ENCODE data around the gene PPP1R27. TPM values are rescaled to one million over a fixed set of nuclear protein-coding genes. Genes with fewer than 3 reads are reported as not detected.

Gene PPP1R27
- total and polyA plus RNA-seq, 9 of the 15 experiments (the other 6 are each of a cell fraction or from before 2014, with no cell fraction given) = 0.29 to 6.9 (median 1.5) TPM; not detected in 2

DNA sequence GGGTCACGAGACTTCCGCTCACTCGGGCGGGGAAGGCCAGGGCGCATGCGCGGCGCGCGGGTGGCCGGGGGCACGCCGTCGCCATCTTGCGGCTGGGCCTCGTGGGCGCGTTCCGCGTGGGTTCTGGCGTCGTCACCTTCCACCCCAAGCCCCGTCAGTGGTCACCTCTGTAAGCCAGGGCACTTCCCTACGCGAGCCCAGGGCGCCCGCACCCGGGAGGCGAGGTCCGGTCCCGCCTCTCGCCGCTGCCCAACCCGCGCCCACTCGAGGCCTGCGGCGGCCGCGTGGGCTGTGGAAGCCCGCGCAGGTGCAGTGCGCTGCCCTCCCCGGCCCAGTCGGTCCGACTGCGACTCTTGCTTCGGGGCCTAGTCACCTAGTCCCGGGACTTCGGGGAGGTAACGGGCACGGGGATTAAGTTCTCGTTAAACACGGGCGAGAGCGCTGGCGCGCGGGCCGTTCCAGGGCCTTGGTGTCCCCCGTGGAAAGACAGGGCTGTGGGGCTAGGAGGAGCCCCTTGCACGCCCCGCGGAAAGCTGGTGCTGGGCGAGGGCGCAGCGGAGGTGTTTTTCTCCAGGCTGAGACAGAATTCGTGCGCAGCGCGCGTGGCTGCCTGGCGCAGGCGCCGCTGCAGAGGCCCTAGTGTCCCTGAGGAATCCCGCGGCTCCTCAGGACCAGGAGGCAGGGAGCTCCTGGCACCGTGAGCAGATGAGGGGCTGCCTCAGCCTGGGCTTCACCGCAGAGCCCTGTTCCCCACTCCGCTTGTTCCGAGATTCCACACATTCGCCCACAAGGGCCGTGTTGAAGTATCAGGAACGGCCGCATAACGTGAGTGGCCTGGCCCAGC is 36.8 kb upstream of the PPP1R27 start (continued):
- TF ChIP-seq, protein P1, sequence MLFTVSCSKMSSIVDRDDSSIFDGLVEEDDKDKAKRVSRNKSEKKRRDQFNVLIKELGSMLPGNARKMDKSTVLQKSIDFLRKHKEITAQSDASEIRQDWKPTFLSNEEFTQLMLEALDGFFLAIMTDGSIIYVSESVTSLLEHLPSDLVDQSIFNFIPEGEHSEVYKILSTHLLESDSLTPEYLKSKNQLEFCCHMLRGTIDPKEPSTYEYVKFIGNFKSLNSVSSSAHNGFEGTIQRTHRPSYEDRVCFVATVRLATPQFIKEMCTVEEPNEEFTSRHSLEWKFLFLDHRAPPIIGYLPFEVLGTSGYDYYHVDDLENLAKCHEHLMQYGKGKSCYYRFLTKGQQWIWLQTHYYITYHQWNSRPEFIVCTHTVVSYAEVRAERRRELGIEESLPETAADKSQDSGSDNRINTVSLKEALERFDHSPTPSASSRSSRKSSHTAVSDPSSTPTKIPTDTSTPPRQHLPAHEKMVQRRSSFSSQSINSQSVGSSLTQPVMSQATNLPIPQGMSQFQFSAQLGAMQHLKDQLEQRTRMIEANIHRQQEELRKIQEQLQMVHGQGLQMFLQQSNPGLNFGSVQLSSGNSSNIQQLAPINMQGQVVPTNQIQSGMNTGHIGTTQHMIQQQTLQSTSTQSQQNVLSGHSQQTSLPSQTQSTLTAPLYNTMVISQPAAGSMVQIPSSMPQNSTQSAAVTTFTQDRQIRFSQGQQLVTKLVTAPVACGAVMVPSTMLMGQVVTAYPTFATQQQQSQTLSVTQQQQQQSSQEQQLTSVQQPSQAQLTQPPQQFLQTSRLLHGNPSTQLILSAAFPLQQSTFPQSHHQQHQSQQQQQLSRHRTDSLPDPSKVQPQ (CRISPR knock-in tag; IDR thresholded peaks at IDR 0.05; ENCODE audit: borderline replicate concordance) = no peak
- peak; percentile 64; the same call in 1 of the 2 replicates for TF ChIP-seq HNRNPL (IDR thresholded peaks at IDR 0.05; ENCODE audit: low read depth, low read length)
- TF ChIP-seq ZNF274 (IDR thresholded peaks at IDR 0.05; ENCODE audit: borderline replicate concordance, low read depth, low read length) = peak; percentile 44; the same call in 1 of the 2 replicates
- TF ChIP-seq, protein P2, sequence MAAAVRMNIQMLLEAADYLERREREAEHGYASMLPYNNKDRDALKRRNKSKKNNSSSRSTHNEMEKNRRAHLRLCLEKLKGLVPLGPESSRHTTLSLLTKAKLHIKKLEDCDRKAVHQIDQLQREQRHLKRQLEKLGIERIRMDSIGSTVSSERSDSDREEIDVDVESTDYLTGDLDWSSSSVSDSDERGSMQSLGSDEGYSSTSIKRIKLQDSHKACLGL (CRISPR knock-in tag; IDR thresholded peaks at IDR 0.05; ENCODE audit: borderline replicate concordance, poor library complexity, severe bottlenecking) = peak; percentile 75
- TF ChIP-seq, protein P3, sequence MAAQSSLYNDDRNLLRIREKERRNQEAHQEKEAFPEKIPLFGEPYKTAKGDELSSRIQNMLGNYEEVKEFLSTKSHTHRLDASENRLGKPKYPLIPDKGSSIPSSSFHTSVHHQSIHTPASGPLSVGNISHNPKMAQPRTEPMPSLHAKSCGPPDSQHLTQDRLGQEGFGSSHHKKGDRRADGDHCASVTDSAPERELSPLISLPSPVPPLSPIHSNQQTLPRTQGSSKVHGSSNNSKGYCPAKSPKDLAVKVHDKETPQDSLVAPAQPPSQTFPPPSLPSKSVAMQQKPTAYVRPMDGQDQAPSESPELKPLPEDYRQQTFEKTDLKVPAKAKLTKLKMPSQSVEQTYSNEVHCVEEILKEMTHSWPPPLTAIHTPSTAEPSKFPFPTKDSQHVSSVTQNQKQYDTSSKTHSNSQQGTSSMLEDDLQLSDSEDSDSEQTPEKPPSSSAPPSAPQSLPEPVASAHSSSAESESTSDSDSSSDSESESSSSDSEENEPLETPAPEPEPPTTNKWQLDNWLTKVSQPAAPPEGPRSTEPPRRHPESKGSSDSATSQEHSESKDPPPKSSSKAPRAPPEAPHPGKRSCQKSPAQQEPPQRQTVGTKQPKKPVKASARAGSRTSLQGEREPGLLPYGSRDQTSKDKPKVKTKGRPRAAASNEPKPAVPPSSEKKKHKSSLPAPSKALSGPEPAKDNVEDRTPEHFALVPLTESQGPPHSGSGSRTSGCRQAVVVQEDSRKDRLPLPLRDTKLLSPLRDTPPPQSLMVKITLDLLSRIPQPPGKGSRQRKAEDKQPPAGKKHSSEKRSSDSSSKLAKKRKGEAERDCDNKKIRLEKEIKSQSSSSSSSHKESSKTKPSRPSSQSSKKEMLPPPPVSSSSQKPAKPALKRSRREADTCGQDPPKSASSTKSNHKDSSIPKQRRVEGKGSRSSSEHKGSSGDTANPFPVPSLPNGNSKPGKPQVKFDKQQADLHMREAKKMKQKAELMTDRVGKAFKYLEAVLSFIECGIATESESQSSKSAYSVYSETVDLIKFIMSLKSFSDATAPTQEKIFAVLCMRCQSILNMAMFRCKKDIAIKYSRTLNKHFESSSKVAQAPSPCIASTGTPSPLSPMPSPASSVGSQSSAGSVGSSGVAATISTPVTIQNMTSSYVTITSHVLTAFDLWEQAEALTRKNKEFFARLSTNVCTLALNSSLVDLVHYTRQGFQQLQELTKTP (IDR thresholded peaks at IDR 0.05; ENCODE audit: low read depth in 1 of 2, partially characterized antibody in 2 of 2) = no peak
- no peak for TF ChIP-seq KLF16 (IDR thresholded peaks at IDR 0.05)
- no peak for TF ChIP-seq ZNF174 (CRISPR knock-in tag; IDR thresholded peaks at IDR 0.05)
- no peak; the same call in 1 of the 2 replicates for TF ChIP-seq NR2C1 (IDR thresholded peaks at IDR 0.05)
- peak; percentile 68; the same call in 1 of the 2 replicates for TF ChIP-seq NR2C1 (tag; IDR thresholded peaks at IDR 0.05)
- TF ChIP-seq TBL1XR1 (IDR thresholded peaks at IDR 0.05; ENCODE audit: low read length in 2 of 2) = peak in 1 of 2 experiments; percentile 66; a peak in 1 of 4 replicates
- TF ChIP-seq HNRNPLL (IDR thresholded peaks at IDR 0.05; ENCODE audit: low read depth, low read length, poor library complexity, severe bottlenecking) = peak; percentile 60
